Measurements from ENCODE around the gene CNOT8. TPM values are rescaled to one million over a fixed set of nuclear protein-coding genes. Genes with fewer than 3 reads are reported as not detected.

CNOT8 gene
- polyA plus RNA-seq, 1 donor = 50.7 TPM

- no peak for DNase-seq
- H3K27ac ChIP-seq (ENCODE audit: low read length) = no peak overlapping the region
- H3K9me3 ChIP-seq (ENCODE audit: control insufficient read depth, low read depth, low read length) = no peaks in the 10 kb centered on the region
- H3K36me3 ChIP-seq (ENCODE audit: control insufficient read depth, insufficient read depth, low read length) = peaks cover 31% of the 10 kb centered on the region
- WGBS (ENCODE audit: insufficient coverage, low lambda C conversion rate) = no CpG with 5 or more reads among the region's 2 CpGs
- H3K27me3 ChIP-seq (ENCODE audit: control insufficient read depth, insufficient read depth, low read length) = no peaks in the 10 kb centered on the region
- peaks cover 3% of the 10 kb centered on the region for H3K4me1 ChIP-seq (ENCODE audit: control insufficient read depth, insufficient read depth, low read length)
- H3K4me3 ChIP-seq (ENCODE audit: low read length) = no peak overlapping the region
Measured at GRCh38 chr5:154862766-154863165, 4.3 kb downstream of the CNOT8 start.

GRCh38 chr5:154863291-154864080, 5.1 kb downstream of the CNOT8 start:
- no peak for DNase-seq

GRCh38 chr5:154865466-154866184, 7.2 kb downstream of the CNOT8 start:
- Histone ChIP-seq H3K27ac (ENCODE audit: low read length) (no peak overlapping the region), H3K4me3 (ENCODE audit: low read length) (no peak overlapping the region), H3K4me1 (ENCODE audit: control insufficient read depth, insufficient read depth, low read length) (peaks cover 1% of the 10 kb centered on the region), H3K36me3 (ENCODE audit: control insufficient read depth, insufficient read depth, low read length) (peaks cover 43% of the 10 kb centered on the region), H3K9me3 (ENCODE audit: control insufficient read depth, low read depth, low read length) (no peaks in the 10 kb centered on the region), H3K27me3 (ENCODE audit: control insufficient read depth, insufficient read depth, low read length) (no peaks in the 10 kb centered on the region)
- 76% methylated on average over 3 of the region's 5 CpGs for WGBS (ENCODE audit: insufficient coverage, low lambda C conversion rate)
- DNase-seq = no peak

More at GRCh38 chr5:154863291-154864080, 5.1 kb downstream of the CNOT8 start:
- no peaks in the 10 kb centered on the region for H3K27me3 ChIP-seq (ENCODE audit: control insufficient read depth, insufficient read depth, low read length)
- peaks cover 33% of the 10 kb centered on the region for H3K36me3 ChIP-seq (ENCODE audit: control insufficient read depth, insufficient read depth, low read length)
- WGBS (ENCODE audit: insufficient coverage, low lambda C conversion rate) = 70% methylated on average over 2 of the region's 7 CpGs
- no peaks in the 10 kb centered on the region for H3K9me3 ChIP-seq (ENCODE audit: control insufficient read depth, low read depth, low read length)
- no peak overlapping the region for H3K27ac ChIP-seq (ENCODE audit: low read length)
- H3K4me1 ChIP-seq (ENCODE audit: control insufficient read depth, insufficient read depth, low read length) = peaks cover 3% of the 10 kb centered on the region
- H3K4me3 ChIP-seq (ENCODE audit: low read length) = no peak overlapping the region

GRCh38 chr5:154866841-154867240, 8.4 kb downstream of the CNOT8 start:
- H3K27me3 ChIP-seq (ENCODE audit: control insufficient read depth, insufficient read depth, low read length) = no peaks in the 10 kb centered on the region
- no peaks in the 10 kb centered on the region for H3K9me3 ChIP-seq (ENCODE audit: control insufficient read depth, low read depth, low read length)
- no peak overlapping the region for H3K4me3 ChIP-seq (ENCODE audit: low read length)
- no peak overlapping the region for H3K27ac ChIP-seq (ENCODE audit: low read length)
- DNase-seq = no peak
- H3K36me3 ChIP-seq (ENCODE audit: control insufficient read depth, insufficient read depth, low read length) = peaks cover 52% of the 10 kb centered on the region
- WGBS (ENCODE audit: insufficient coverage, low lambda C conversion rate) = no CpG with 5 or more reads among the region's 2 CpGs
- H3K4me1 ChIP-seq (ENCODE audit: control insufficient read depth, insufficient read depth, low read length) = no peaks in the 10 kb centered on the region

GRCh38 chr5:154868702-154869101, 10.3 kb downstream of the CNOT8 start:
- WGBS (ENCODE audit: insufficient coverage, low lambda C conversion rate) = no CpG with 5 or more reads among the region's 5 CpGs
- peaks cover 60% of the 10 kb centered on the region for H3K36me3 ChIP-seq (ENCODE audit: control insufficient read depth, insufficient read depth, low read length)
- no peaks in the 10 kb centered on the region for H3K27me3 ChIP-seq (ENCODE audit: control insufficient read depth, insufficient read depth, low read length)
- H3K4me3 ChIP-seq (ENCODE audit: low read length) = no peak overlapping the region
- no peaks in the 10 kb centered on the region for H3K4me1 ChIP-seq (ENCODE audit: control insufficient read depth, insufficient read depth, low read length)
- no peak overlapping the region for H3K27ac ChIP-seq (ENCODE audit: low read length)
- H3K9me3 ChIP-seq (ENCODE audit: control insufficient read depth, low read depth, low read length) = no peaks in the 10 kb centered on the region
- DNase-seq = peak in 1 of 2 donors; percentile 15

GRCh38 chr5:154871734-154872133, 13.3 kb downstream of the CNOT8 start:
- no peak for DNase-seq
- peaks cover 64% of the 10 kb centered on the region for H3K36me3 ChIP-seq (ENCODE audit: control insufficient read depth, insufficient read depth, low read length)
- H3K9me3 ChIP-seq (ENCODE audit: control insufficient read depth, low read depth, low read length) = no peaks in the 10 kb centered on the region
- no peak overlapping the region for H3K4me3 ChIP-seq (ENCODE audit: low read length)
- H3K4me1 ChIP-seq (ENCODE audit: control insufficient read depth, insufficient read depth, low read length) = no peaks in the 10 kb centered on the region
- no peaks in the 10 kb centered on the region for H3K27me3 ChIP-seq (ENCODE audit: control insufficient read depth, insufficient read depth, low read length)
- WGBS (ENCODE audit: insufficient coverage, low lambda C conversion rate) = 100% methylated on average over 1 of the region's 4 CpGs
- no peak overlapping the region for H3K27ac ChIP-seq (ENCODE audit: low read length)

- H3K36me3 ChIP-seq (ENCODE audit: control insufficient read depth, insufficient read depth, low read length) = peaks cover 65% of the 10 kb centered on the region
- no peak overlapping the region for H3K4me3 ChIP-seq (ENCODE audit: low read length)
- no peaks in the 10 kb centered on the region for H3K27me3 ChIP-seq (ENCODE audit: control insufficient read depth, insufficient read depth, low read length)
- H3K9me3 ChIP-seq (ENCODE audit: control insufficient read depth, low read depth, low read length) = peaks cover 10% of the 10 kb centered on the region
- no CpG with 5 or more reads among the region's 5 CpGs for WGBS (ENCODE audit: insufficient coverage, low lambda C conversion rate)
- DNase-seq = no peak
- H3K4me1 ChIP-seq (ENCODE audit: control insufficient read depth, insufficient read depth, low read length) = no peaks in the 10 kb centered on the region
- H3K27ac ChIP-seq (ENCODE audit: low read length) = no peak overlapping the region
Measured at GRCh38 chr5:154873791-154874331, 15.4 kb downstream of the CNOT8 start.

GRCh38 chr5:154878642-154879335, 20.4 kb downstream of the CNOT8 start:
- WGBS (ENCODE audit: insufficient coverage, low lambda C conversion rate) = 100% methylated on average over 1 of the region's 14 CpGs
- no peak for DNase-seq
- Histone ChIP-seq H3K27ac (ENCODE audit: low read length) (no peak overlapping the region), H3K9me3 (ENCODE audit: control insufficient read depth, low read depth, low read length) (peaks cover 17% of the 10 kb centered on the region), H3K36me3 (ENCODE audit: control insufficient read depth, insufficient read depth, low read length) (peaks cover 35% of the 10 kb centered on the region), H3K4me3 (ENCODE audit: low read length) (no peak overlapping the region), H3K4me1 (ENCODE audit: control insufficient read depth, insufficient read depth, low read length) (no peaks in the 10 kb centered on the region), H3K27me3 (ENCODE audit: control insufficient read depth, insufficient read depth, low read length) (no peaks in the 10 kb centered on the region)

GRCh38 chr5:154881986-154882385, 23.6 kb downstream of the CNOT8 start:
- no peak overlapping the region for H3K4me3 ChIP-seq (ENCODE audit: low read length)
- H3K36me3 ChIP-seq (ENCODE audit: control insufficient read depth, insufficient read depth, low read length) = peaks cover 29% of the 10 kb centered on the region
- H3K27me3 ChIP-seq (ENCODE audit: control insufficient read depth, insufficient read depth, low read length) = no peaks in the 10 kb centered on the region
- WGBS (ENCODE audit: insufficient coverage, low lambda C conversion rate) = no CpG with 5 or more reads among the region's 4 CpGs
- H3K9me3 ChIP-seq (ENCODE audit: control insufficient read depth, low read depth, low read length) = peaks cover 25% of the 10 kb centered on the region
- no peaks in the 10 kb centered on the region for H3K4me1 ChIP-seq (ENCODE audit: control insufficient read depth, insufficient read depth, low read length)
- no peak overlapping the region for H3K27ac ChIP-seq (ENCODE audit: low read length)
- DNase-seq = no peak

GRCh38 chr5:154884424-154884823, 26.0 kb downstream of the CNOT8 start:
- Histone ChIP-seq H3K27ac (ENCODE audit: low read length) (no peak overlapping the region), H3K4me1 (ENCODE audit: control insufficient read depth, insufficient read depth, low read length) (no peaks in the 10 kb centered on the region), H3K27me3 (ENCODE audit: control insufficient read depth, insufficient read depth, low read length) (no peaks in the 10 kb centered on the region), H3K9me3 (ENCODE audit: control insufficient read depth, low read depth, low read length) (peaks cover 11% of the 10 kb centered on the region), H3K4me3 (ENCODE audit: low read length) (no peak overlapping the region), H3K36me3 (ENCODE audit: control insufficient read depth, insufficient read depth, low read length) (peaks cover 42% of the 10 kb centered on the region)
- DNase-seq = no peak
- WGBS (ENCODE audit: insufficient coverage, low lambda C conversion rate) = no CpG with 5 or more reads among the region's 8 CpGs

Measured in large intestine (tissue), 3 donors.